ENCODE results near the gene SEBOX. TPM values are rescaled to one million over a fixed set of nuclear protein-coding genes. Genes with fewer than 3 reads are reported as not detected.
A peak's percentile ranks its signal among the peaks of the same experiment; 100 is the strongest.

Gene SEBOX
- total and polyA plus RNA-seq, 5 donors, result not detected

DNA sequence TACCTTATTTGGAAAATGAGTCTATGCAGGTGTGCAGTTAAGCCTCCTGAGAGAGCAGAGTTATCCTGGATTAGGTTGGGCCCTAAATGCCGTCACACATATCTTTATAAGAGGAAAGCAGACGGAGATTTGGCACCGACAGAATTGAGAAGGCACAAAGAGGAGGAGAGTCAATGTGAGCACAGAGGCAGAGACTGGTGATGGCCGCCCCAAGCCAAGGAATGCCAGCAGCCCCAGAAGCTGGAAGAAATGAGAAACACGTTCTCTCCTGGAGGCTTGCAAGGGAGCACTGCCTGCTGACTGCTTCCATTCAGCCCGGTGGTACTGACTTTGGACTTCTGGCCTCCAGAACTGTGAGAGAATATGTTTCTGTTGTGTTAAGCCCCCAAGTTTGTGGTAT is 37.8 kb upstream of the SEBOX start:
- intact Hi-C loops (cut with DNase I), result no loop called here
- Histone ChIP-seq H3K9me3 (ENCODE audit: control insufficient read depth, low read length) (no peaks in the 10 kb centered on the region), H3K27me3 (ENCODE audit: control insufficient read depth, insufficient read depth) (no peaks in the 10 kb centered on the region), H3K4me3 (ENCODE audit: low read length) (no peak overlapping the region), H3K27ac (ENCODE audit: low read length) (no peak overlapping the region), H3K4me1 (ENCODE audit: control insufficient read depth, insufficient read depth, low read length) (no peaks in the 10 kb centered on the region)
- ATAC-seq (no peak), DNase-seq (no peak)
- 90% methylated on average over 6 of the region's 6 CpGs for WGBS

DNA sequence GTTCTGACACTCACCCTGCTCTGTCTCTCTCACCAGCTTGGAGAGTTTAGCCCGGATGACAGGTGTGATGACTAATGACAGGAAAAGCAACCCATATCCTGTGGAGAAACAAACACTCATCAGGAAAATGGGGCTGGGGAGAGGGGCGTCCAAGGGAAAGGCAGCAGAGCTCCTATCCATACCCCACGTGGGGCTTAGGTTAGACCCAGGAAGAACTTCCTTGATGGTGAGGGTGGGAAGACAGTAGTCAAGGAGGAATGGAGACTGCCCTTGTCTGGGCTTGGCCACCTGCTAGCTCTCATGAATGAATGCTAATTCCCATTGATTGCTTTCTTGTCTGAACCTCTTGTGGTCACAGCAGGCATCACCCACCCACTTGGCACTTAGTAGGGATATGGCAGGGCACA is 37.2 kb upstream of the SEBOX start:
- WGBS, result 36% methylated on average over 3 of the region's 3 CpGs
- Histone ChIP-seq H3K9me3 (ENCODE audit: control insufficient read depth, low read length) (no peaks in the 10 kb centered on the region), H3K4me3 (ENCODE audit: low read length) (no peak overlapping the region), H3K27ac (ENCODE audit: low read length) (no peak overlapping the region), H3K4me1 (ENCODE audit: control insufficient read depth, insufficient read depth, low read length) (no peaks in the 10 kb centered on the region), H3K27me3 (ENCODE audit: control insufficient read depth, insufficient read depth) (no peaks in the 10 kb centered on the region)
- no peak for DNase-seq
- no peak for ATAC-seq
- intact Hi-C loops (cut with DNase I), result no loop called here

DNA sequence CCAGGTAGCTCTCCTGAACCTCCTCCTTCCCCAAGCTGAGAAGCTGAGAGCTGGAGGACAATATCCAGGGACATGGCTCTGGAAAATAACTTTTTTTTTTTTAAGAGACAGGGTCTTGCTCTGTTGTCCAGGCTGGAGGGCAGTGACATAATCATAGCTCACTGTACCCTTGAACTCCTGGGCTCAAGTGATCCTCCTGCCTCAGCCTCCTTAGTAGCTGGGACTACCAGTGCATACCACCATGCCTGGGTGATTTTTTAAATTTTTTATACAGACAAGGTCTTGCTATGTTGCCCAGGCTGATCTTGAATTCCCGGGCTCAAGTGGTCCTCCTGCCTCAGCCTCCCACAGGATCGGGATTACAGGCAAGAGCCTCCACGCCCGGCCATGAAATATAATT is 34.8 kb upstream of the SEBOX start:
- ATAC-seq (no peak), DNase-seq (no peak)
- H3K9me3 ChIP-seq (ENCODE audit: control insufficient read depth, low read length), result no peaks in the 10 kb centered on the region
- no peaks in the 10 kb centered on the region for H3K4me1 ChIP-seq (ENCODE audit: control insufficient read depth, insufficient read depth, low read length)
- H3K27me3 ChIP-seq (ENCODE audit: control insufficient read depth, insufficient read depth), result no peaks in the 10 kb centered on the region
- H3K4me3 ChIP-seq (ENCODE audit: low read length), result no peak overlapping the region
- no peak overlapping the region for H3K27ac ChIP-seq (ENCODE audit: low read length)
- WGBS, result 91% methylated on average over 4 of the region's 4 CpGs
- intact Hi-C loops (cut with DNase I), result no loop called here

DNA sequence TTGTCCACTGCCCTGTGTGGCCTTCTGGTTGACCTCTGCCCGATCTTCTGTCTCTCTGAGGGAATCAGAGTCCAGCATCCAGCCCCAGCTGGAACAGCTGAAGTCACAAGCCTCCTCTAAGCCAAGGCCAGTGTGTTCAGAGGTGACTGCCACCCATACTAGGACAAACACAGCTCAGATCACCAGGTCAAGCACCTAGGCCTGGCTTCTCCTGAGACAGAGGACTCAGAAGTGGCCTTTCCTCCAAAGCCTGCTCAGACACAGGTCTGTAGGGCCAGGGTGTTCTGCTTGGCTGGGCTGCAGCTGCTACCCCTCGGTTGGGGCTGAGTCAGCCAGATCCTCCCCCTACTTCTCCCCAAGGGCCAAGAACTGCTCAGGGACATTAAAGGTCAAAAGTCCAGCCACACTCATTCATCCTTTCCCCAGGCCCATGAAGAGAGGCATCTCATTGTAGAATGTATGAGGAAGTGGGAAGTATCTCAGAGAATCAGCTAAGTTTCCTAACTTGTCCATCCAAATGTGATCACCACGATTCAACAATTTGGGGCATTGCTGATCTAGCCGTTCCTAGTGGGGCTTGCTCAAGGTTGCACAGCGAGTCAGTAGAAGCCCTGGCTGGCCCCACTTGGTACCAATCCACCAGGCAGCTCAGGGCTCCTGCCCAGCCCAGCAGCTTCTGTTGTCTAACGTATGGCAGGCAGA is 33.4 kb upstream of the SEBOX start:
- peak in 1 of 2 donors; percentile 14 for ATAC-seq
- 66% methylated on average over 6 of the region's 6 CpGs for WGBS

DNA sequence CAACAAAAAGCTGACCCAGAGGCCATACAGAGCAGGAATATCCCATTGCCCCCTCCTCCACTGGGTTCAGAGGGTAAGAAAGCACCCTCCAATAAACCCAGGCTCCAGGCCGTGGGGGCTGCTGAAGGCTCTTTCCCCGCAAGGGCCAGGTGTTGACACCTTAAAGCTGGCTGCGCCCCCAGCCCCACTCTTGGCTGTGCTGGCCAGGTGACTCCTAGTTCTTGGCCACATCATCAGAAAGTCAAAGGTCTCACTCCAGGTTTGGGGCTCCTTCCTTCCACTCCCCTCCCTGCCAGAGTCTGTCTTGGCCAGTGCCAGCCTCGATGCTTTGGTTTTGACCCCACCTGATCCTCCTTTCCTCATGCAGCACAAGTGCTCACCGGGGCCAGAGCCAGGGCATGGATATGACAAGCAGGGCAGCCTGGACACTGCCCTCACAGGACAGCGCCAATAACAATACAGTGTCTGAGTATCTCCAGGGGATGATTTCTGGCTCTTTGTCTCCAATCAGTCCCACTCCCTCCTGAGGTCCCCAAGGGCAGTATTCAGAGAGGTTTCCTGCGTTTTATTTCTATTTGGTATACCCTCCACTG is 32.8 kb upstream of the SEBOX start:
- WGBS, result 70% methylated on average over 7 of the region's 7 CpGs
- Histone ChIP-seq H3K4me3 (ENCODE audit: low read length) (no peak overlapping the region), H3K9me3 (ENCODE audit: control insufficient read depth, low read length) (no peaks in the 10 kb centered on the region), H3K4me1 (ENCODE audit: control insufficient read depth, insufficient read depth, low read length) (no peaks in the 10 kb centered on the region), H3K27me3 (ENCODE audit: control insufficient read depth, insufficient read depth) (no peaks in the 10 kb centered on the region), H3K27ac (ENCODE audit: low read length) (no peak overlapping the region)
- ATAC-seq, result no peak
- no peak for DNase-seq
- intact Hi-C loops (cut with DNase I), result no loop called here

More for the DNA sequence above, 33.4 kb upstream of the SEBOX start:
- Histone ChIP-seq H3K27ac (ENCODE audit: low read length) (no peak overlapping the region), H3K9me3 (ENCODE audit: control insufficient read depth, low read length) (no peaks in the 10 kb centered on the region), H3K27me3 (ENCODE audit: control insufficient read depth, insufficient read depth) (no peaks in the 10 kb centered on the region), H3K4me1 (ENCODE audit: control insufficient read depth, insufficient read depth, low read length) (no peaks in the 10 kb centered on the region), H3K4me3 (ENCODE audit: low read length) (no peak overlapping the region)
- DNase-seq, result no peak
- intact Hi-C loops (cut with DNase I), result no loop called here

DNA sequence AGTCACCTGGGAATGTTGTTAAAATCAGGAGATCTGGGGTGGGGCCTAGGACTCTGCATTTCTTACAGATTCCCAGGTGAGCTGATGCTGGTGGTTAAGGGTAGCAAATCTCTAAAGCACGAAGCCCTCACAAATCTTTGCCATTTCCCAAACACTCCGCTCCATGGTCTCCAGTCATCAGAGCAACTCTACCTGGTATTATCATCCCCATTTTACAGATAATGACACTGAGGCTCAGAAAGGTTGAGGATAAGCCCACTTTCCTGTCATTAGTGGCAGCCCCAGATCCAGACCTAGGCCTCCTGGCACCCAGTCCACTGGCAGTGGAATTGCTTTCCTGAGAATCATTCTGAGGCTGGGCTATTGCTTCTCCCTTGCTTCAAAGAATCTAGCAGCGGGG is 32.3 kb upstream of the SEBOX start:
- DNase-seq (no peak), ATAC-seq (no peak)
- Histone ChIP-seq H3K4me3 (ENCODE audit: low read length) (no peak overlapping the region), H3K27me3 (ENCODE audit: control insufficient read depth, insufficient read depth) (no peaks in the 10 kb centered on the region), H3K4me1 (ENCODE audit: control insufficient read depth, insufficient read depth, low read length) (no peaks in the 10 kb centered on the region), H3K27ac (ENCODE audit: low read length) (no peak overlapping the region), H3K9me3 (ENCODE audit: control insufficient read depth, low read length) (no peaks in the 10 kb centered on the region)
- WGBS, result 99% methylated on average over 3 of the region's 3 CpGs
- intact Hi-C loops (cut with DNase I), result no loop called here

DNA sequence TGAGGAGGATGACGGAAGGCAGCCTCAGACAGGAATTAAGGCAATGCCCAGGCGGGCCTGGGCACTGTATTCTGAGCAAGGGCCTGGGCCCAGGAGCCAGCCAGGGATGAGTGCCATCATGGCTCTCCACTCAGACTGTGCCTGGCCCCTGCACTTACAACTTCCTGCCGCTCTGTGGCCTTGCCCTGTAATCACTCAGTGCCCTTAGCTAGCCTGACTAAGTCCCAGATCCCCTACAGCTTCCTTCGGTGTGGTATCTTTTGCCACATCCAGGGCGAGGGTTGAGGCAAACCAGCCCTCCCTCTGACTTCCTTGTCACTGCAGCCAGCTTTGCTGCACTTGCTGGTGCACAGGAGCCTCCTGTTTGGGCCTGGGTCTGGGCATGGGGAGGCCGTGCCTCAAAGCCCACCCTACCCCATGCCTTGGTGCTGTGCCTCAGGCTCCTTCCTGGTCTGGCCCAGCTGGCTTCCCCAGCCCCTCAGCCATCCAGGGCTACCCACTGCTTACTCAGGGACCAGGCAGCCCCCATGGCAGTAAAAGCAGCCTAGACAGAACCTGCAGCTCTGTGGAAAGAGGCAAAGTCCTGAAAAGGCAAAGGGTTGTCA is 31.7 kb upstream of the SEBOX start:
- DNase-seq, result no peak
- Histone ChIP-seq H3K9me3 (ENCODE audit: control insufficient read depth, low read length) (no peaks in the 10 kb centered on the region), H3K4me1 (ENCODE audit: control insufficient read depth, insufficient read depth, low read length) (no peaks in the 10 kb centered on the region), H3K4me3 (ENCODE audit: low read length) (no peak overlapping the region), H3K27me3 (ENCODE audit: control insufficient read depth, insufficient read depth) (no peaks in the 10 kb centered on the region), H3K27ac (ENCODE audit: low read length) (no peak overlapping the region)
- WGBS, result 75% methylated on average over 6 of the region's 6 CpGs
- intact Hi-C loops (cut with DNase I), result no loop called here
- peak in 1 of 2 donors; percentile 7 for ATAC-seq

DNA sequence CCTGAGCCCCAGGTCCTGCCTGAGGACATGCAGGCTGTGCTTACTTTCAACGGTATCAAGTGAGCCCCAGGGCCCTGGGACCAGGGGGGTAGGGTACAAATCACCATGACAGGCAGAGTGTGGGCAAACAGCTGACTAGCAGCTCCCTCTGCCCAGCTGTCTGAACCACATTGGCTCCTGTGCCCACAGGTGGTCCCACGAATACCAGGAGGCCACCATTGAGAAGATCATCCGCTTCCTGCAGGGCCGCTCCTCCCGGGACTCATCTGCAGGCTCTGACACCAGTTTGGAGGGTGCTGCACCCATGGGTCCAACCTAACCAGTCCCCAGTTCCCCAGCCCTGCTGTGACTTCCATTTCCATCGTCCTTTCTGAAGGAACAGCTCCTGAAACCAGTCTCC is 31.0 kb upstream of the SEBOX start:
- WGBS, result 91% methylated on average over 6 of the region's 6 CpGs
- no peaks in the 10 kb centered on the region for H3K9me3 ChIP-seq (ENCODE audit: control insufficient read depth, low read length)
- no peak overlapping the region for H3K27ac ChIP-seq (ENCODE audit: low read length)
- intact Hi-C loops (cut with DNase I), result no loop called here
- H3K27me3 ChIP-seq (ENCODE audit: control insufficient read depth, insufficient read depth), result no peaks in the 10 kb centered on the region
- H3K4me1 ChIP-seq (ENCODE audit: control insufficient read depth, insufficient read depth, low read length), result no peaks in the 10 kb centered on the region
- peak; percentile 5 to 8 for ATAC-seq
- H3K4me3 ChIP-seq (ENCODE audit: low read length), result no peak overlapping the region
- DNase-seq, result no peak

DNA sequence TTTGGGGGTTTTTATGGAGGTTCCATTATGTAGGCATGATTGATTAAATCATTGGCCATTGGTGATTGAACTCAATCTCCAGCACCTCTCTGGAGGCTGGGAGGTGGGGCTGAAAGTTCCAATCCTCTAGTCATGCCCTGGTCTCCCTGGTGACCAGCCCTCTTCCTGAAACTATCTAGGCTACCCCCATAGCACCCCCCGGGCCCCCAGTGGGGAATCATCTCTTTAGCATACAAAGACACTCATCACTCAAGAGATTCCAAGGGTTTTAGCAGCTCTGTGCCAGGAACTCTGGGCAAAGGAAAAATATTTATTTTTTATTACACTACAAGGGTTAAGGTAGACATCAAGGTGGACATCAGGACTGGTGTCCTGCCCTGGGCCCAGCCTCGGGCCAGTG is 30.4 kb upstream of the SEBOX start:
- Histone ChIP-seq H3K27me3 (ENCODE audit: control insufficient read depth, insufficient read depth) (no peaks in the 10 kb centered on the region), H3K4me1 (ENCODE audit: control insufficient read depth, insufficient read depth, low read length) (no peaks in the 10 kb centered on the region), H3K4me3 (ENCODE audit: low read length) (no peak overlapping the region), H3K27ac (ENCODE audit: low read length) (no peak overlapping the region), H3K9me3 (ENCODE audit: control insufficient read depth, low read length) (no peaks in the 10 kb centered on the region)
- WGBS, result 62% methylated on average over 2 of the region's 2 CpGs
- ATAC-seq, result no peak
- intact Hi-C loops (cut with DNase I), result no loop called here
- no peak for DNase-seq

DNA sequence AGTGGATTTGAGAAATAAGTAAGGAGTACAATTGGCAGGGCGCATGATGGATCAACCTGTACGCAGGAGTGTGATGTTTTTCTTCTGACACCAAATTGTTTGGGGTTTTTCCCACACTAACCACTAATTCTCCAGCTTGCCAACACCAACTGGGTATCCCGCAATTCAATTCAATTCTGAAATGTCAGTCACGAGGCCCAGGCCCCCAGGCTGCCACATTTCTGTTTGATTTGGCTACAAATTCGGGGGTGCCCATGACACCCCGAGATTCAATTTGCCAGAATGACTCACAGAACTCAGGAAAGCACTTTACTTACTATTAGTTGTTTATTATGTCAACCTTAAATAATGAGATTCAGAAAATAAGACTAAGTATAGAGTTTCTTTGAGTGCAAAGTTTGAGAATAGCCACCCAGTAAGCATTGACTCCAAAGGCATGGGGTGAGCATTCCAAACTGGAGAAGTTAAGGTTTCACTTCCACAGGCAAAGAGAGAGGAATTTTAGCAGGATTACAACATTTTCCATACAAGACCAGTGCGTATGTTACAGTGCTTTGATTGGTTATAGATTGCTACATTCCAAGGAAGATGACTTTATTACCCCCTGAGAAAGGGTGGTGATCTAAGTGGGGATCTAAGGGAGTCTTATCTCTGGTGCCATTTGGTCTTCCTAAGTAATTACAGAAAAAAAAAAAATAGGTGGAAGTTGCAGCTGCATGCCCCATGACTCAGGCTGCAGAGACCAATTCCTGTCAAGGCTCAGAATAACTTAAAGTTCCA is 29.5 kb upstream of the SEBOX start:
- Histone ChIP-seq H3K4me3 (ENCODE audit: low read length) (no peak overlapping the region), H3K27ac (ENCODE audit: low read length) (no peak overlapping the region), H3K9me3 (ENCODE audit: control insufficient read depth, low read length) (no peaks in the 10 kb centered on the region), H3K4me1 (ENCODE audit: control insufficient read depth, insufficient read depth, low read length) (no peaks in the 10 kb centered on the region), H3K27me3 (ENCODE audit: control insufficient read depth, insufficient read depth) (no peaks in the 10 kb centered on the region)
- WGBS, result 85% methylated on average over 7 of the region's 7 CpGs
- DNase-seq (no peak), ATAC-seq (no peak)
- intact Hi-C loops (cut with DNase I), result no loop called here

DNA sequence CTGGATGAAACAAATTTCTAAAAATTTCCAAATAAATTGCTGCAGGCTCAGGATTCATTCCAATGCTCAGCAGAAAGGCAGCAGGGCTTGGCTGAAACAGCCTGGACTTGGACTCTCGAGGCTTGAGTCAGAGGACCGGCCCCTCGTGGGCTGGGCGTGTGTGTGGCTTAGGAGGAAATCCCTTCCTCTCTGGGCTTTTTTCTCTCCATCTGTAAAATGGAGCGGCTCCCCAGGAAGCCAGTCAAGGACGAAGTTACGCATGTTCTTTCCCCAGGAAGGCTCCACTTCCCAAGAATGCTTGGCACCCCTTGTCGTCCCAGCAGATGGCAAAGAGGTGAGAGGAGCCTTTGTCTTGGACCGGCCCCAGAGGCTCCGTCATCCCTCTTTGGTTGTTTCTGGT is 27.5 kb upstream of the SEBOX start:
- Histone ChIP-seq H3K4me3 (ENCODE audit: low read length) (no peak overlapping the region), H3K27me3 (ENCODE audit: control insufficient read depth, insufficient read depth) (no peaks in the 10 kb centered on the region), H3K27ac (ENCODE audit: low read length) (no peak overlapping the region), H3K4me1 (ENCODE audit: control insufficient read depth, insufficient read depth, low read length) (no peaks in the 10 kb centered on the region), H3K9me3 (ENCODE audit: control insufficient read depth, low read length) (no peaks in the 10 kb centered on the region)
- no peak for ATAC-seq
- intact Hi-C loops (cut with DNase I), result no loop called here
- 65% methylated on average over 10 of the region's 10 CpGs for WGBS
- no peak for DNase-seq

All from right cardiac atrium (tissue), 5 donors.